Measurements from ENCODE around the gene TIMM21.

DNA sequence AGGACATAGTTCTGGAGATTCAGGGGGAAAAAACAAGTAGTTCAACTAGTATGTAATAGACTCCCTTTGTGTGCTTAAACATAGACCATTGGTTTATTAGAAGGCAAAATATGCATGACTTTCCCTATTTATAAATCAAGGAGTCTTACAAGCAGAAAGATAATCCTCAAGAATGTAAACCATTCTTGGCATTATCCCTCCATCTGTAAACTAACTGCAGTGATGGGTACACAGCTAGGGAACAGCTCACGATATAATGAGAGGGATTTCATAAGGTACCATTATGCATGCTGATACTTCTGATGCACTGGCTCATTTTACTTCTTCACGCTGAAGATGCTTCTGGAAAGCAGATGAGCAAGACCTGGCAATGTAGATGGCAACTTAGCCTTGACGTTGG lies 1.6 kb upstream of the TIMM21 start:
- TF ChIP-seq, protein P1, sequence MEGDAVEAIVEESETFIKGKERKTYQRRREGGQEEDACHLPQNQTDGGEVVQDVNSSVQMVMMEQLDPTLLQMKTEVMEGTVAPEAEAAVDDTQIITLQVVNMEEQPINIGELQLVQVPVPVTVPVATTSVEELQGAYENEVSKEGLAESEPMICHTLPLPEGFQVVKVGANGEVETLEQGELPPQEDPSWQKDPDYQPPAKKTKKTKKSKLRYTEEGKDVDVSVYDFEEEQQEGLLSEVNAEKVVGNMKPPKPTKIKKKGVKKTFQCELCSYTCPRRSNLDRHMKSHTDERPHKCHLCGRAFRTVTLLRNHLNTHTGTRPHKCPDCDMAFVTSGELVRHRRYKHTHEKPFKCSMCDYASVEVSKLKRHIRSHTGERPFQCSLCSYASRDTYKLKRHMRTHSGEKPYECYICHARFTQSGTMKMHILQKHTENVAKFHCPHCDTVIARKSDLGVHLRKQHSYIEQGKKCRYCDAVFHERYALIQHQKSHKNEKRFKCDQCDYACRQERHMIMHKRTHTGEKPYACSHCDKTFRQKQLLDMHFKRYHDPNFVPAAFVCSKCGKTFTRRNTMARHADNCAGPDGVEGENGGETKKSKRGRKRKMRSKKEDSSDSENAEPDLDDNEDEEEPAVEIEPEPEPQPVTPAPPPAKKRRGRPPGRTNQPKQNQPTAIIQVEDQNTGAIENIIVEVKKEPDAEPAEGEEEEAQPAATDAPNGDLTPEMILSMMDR (IDR thresholded peaks at IDR 0.05; ENCODE audit: insufficient read depth, low read length) = no peak
- TF ChIP-seq GABPA (IDR thresholded peaks at IDR 0.05; ENCODE audit: low read depth) = no peak

Data from HL-60 (cell line).